Keratinocyte (primary cell): ENCODE data around the gene TPPP2. TPM values are rescaled to one million over a fixed set of nuclear protein-coding genes. Genes with fewer than 3 reads are reported as not detected.

Experiments used
- DNase-seq: peaks from one replicate; pipeline ENCODE4 v3.0.0-alpha.2; 2011; ENCODE audit warnings: low read depth, missing footprints, low spot score
- FAIRE-seq: peaks from 2 replicates; lab custom pipeline; 2011; peaks lifted over from hg19 to GRCh38; lab: Jason Lieb, UNC
- H2AFZ ChIP-seq: 2 replicates; pipeline ENCODE4 v1.6.0; 2012; ENCODE audit warnings: low read length, control low read depth, inconsistent platforms; ENCODE audit not compliant: control insufficient read depth
- H3K27ac ChIP-seq: 2 replicates; pipeline ENCODE4 v1.5.1; 2011; ENCODE audit warnings: low read length; ENCODE audit not compliant: control insufficient read depth, insufficient read depth
- H3K27me3 ChIP-seq: 3 replicates; pipeline ENCODE4 v1.6.0; 2011; ENCODE audit warnings: low read length; ENCODE audit not compliant: control insufficient read depth, insufficient read depth; ENCODE audit errors: extremely low read depth
- H3K36me3 ChIP-seq, 2 experiments: 2 replicates in 1 of 2; 3 replicates in 1 of 2; pipeline ENCODE4 v1.5.1; 2011; ENCODE audit warnings: low read length in 2 of 2, mild to moderate bottlenecking in 1 of 2; ENCODE audit not compliant: control insufficient read depth in 2 of 2, insufficient read depth in 2 of 2; ENCODE audit errors: extremely low read depth in 1 of 2
- H3K4me1 ChIP-seq: 3 replicates; pipeline ENCODE4 v1.5.1; 2011; ENCODE audit warnings: low read length; ENCODE audit not compliant: control insufficient read depth, insufficient read depth; ENCODE audit errors: extremely low read depth
- H3K4me2 ChIP-seq: 3 replicates; pipeline ENCODE4 v1.6.0; 2011; ENCODE audit warnings: low read depth, low read length; ENCODE audit not compliant: control insufficient read depth, insufficient read depth; ENCODE audit errors: extremely low read depth
- H3K4me3 ChIP-seq, 3 experiments: fragments of 200-600 bp in 1 of 3; sonication (generic) in 1 of 3; 2 replicates in 2 of 3; 3 replicates in 1 of 3; pipeline ENCODE4 v1.5.1; 2011 to 2016; ENCODE audit warnings: low read length in 3 of 3, mild to moderate bottlenecking in 3 of 3, control low read depth in 2 of 3, inconsistent platforms in 1 of 3, low read depth in 1 of 3, mixed read lengths in 1 of 3, mixed run types in 1 of 3, moderate library complexity in 1 of 3; ENCODE audit not compliant: control insufficient read depth in 2 of 3, insufficient read depth in 2 of 3; ENCODE audit errors: extremely low read depth in 1 of 3
- H3K79me2 ChIP-seq: 2 replicates; pipeline ENCODE4 v1.6.0; 2012; ENCODE audit warnings: low read length; ENCODE audit not compliant: control insufficient read depth, insufficient read depth
- H3K9ac ChIP-seq: 3 replicates; pipeline ENCODE4 v1.6.0; 2011; ENCODE audit warnings: low read length; ENCODE audit not compliant: control insufficient read depth, insufficient read depth; ENCODE audit errors: extremely low read depth
- H3K9me1 ChIP-seq: 3 replicates; pipeline ENCODE4 v1.6.0; 2011; ENCODE audit warnings: low read length; ENCODE audit not compliant: control insufficient read depth, insufficient read depth; ENCODE audit errors: extremely low read depth
- H3K9me3 ChIP-seq: 2 replicates; pipeline ENCODE4 v1.5.1; 2012; ENCODE audit warnings: low read depth, low read length; ENCODE audit not compliant: control insufficient read depth
- H4K20me1 ChIP-seq: 3 replicates; pipeline ENCODE4 v1.6.0; 2011; ENCODE audit warnings: low read length; ENCODE audit not compliant: control insufficient read depth, insufficient read depth; ENCODE audit errors: extremely low read depth
- EZH2 ChIP-seq: IDR thresholded peaks from one replicate; pipeline ENCODE4 v1.6.1; 2012; ENCODE audit warnings: inconsistent platforms, mild to moderate bottlenecking, low read length, moderate library complexity
- dilution Hi-C: fragments of 300-500 bp; cut with MboI; formaldehyde crosslinking; loops from one replicate; pipeline ENCODE4 v1.7.0; 2020; ENCODE audit warnings: low sequenced_read_pairs; ENCODE audit not compliant: extremely low pct_ligation_motif_present
- polyA plus RNA-seq, 5 experiments: library from polyadenylated mRNA; depleted of rRNA in 3 of 5; stranded (reverse) in 3 of 5; stranded (forward) in 1 of 5; unstranded in 1 of 5; fragments of >200 nt; gene quantifications; 1 replicate in 1 of 5; 2 replicates in 3 of 5; 3 replicates in 1 of 5; pipeline versions ENCODE4 v1.2.1 to v1.2.3, GENCODE V29; 2011 to 2012; ENCODE audit warnings: missing spikeins in 2 of 5, low read depth in 1 of 5, low replicate concordance in 1 of 5
- TF ChIP-seq, protein P1 (sequence below), 3 experiments: IDR thresholded peaks in 1 of 3; conservative IDR thresholded peaks in 1 of 3; optimal IDR thresholded peaks in 1 of 3; 2 replicates in 2 of 3; 3 replicates in 1 of 3; pipeline versions ENCODE3 to v1.5.1; 2011; ENCODE audit warnings: low read length in 3 of 3, mild to moderate bottlenecking in 3 of 3, moderate library complexity in 2 of 3, control low read depth in 1 of 3, inconsistent platforms in 1 of 3; ENCODE audit not compliant: insufficient read depth in 2 of 3; ENCODE audit errors: extremely low read depth in 1 of 3

Gene TPPP2
- polyA plus RNA-seq, 1 donor (not counting 4 experiments of a cell fraction or from before 2014, with no cell fraction given) = not detected

DNA sequence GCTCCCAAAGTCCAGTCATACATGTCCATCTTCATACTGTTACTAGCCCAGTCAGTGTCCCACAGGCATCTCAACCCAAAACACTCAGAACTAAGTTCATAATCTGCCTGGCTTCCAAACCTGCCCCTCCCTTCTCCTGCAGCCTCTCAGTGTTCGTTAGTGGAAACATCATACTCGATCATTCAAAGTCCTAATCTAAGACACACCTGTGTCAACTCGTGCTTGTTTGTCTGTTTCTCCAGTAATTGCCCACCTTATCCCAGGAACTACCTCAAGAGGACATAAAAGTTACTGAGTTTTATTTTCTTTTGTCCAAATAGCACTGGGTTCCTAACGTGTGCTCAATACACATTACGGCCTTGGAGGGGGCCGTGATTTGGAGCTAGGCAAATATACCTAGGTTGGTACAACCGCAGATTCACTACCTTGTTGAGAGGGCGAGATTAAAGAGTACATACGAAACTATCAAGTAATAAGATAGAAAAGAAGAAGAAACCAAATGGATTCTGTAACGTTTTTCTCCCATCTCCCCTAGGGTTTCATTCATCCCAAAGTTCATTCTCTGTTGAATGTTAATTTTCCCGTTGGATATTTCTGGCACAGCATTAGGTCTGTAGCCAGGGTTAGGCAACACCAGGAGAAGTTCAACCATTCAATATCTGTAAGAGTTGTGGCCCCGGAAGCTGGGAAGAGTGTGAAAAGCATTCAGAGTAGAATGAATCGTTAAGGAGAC is 30.8 kb downstream of the TPPP2 start:
- H3K4me2 ChIP-seq = no peak overlapping the region
- no peak for DNase-seq
- H3K9ac ChIP-seq = no peak overlapping the region
- H3K4me1 ChIP-seq = peaks cover 5% of the 10 kb centered on the region
- no peaks in the 10 kb centered on the region for H4K20me1 ChIP-seq
- no peaks in the 10 kb centered on the region for H3K36me3 ChIP-seq
- no peak overlapping the region for H3K4me3 ChIP-seq
- FAIRE-seq = no peak
- no peaks in the 10 kb centered on the region for H3K9me3 ChIP-seq
- H3K79me2 ChIP-seq = no peaks in the 10 kb centered on the region
- H3K27me3 ChIP-seq = no peaks in the 10 kb centered on the region
- H3K27ac ChIP-seq = no peak overlapping the region
- TF ChIP-seq EZH2 = no peak
- TF ChIP-seq, protein P1, sequence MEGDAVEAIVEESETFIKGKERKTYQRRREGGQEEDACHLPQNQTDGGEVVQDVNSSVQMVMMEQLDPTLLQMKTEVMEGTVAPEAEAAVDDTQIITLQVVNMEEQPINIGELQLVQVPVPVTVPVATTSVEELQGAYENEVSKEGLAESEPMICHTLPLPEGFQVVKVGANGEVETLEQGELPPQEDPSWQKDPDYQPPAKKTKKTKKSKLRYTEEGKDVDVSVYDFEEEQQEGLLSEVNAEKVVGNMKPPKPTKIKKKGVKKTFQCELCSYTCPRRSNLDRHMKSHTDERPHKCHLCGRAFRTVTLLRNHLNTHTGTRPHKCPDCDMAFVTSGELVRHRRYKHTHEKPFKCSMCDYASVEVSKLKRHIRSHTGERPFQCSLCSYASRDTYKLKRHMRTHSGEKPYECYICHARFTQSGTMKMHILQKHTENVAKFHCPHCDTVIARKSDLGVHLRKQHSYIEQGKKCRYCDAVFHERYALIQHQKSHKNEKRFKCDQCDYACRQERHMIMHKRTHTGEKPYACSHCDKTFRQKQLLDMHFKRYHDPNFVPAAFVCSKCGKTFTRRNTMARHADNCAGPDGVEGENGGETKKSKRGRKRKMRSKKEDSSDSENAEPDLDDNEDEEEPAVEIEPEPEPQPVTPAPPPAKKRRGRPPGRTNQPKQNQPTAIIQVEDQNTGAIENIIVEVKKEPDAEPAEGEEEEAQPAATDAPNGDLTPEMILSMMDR (optimal IDR thresholded peaks at IDR 0.05 in 1 of 3, IDR thresholded peaks at IDR 0.05 in 1 of 3, conservative IDR thresholded peaks at IDR 0.05 in 1 of 3; ENCODE audit: extremely low read depth in 1 of 3, insufficient read depth in 2 of 3, low read length in 3 of 3) = no peak
- dilution Hi-C loops = no loop called here
- no peak overlapping the region for H2AFZ ChIP-seq
- H3K9me1 ChIP-seq = no peaks in the 10 kb centered on the region

DNA sequence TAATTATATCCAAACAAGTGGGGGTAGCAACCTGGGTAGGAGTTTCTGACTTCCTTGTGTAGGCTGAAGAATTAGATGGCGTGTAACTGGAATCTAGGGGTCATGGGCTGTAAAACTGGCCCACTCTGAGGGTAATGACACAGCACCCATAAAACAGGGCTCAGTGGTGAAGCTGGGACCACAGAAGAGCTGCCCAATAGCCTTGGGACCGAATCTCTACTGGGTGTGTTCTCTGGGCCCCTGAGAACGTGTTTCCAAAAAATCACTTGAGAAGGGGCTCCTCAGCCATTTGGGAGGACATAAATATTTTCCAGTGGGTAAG is 31.3 kb downstream of the TPPP2 start:
- H3K4me3 ChIP-seq = no peak overlapping the region
- FAIRE-seq (no peak), DNase-seq (no peak)
- H3K36me3 ChIP-seq = no peaks in the 10 kb centered on the region
- no peaks in the 10 kb centered on the region for H3K27me3 ChIP-seq
- no peak overlapping the region for H3K4me2 ChIP-seq
- dilution Hi-C loops = no loop called here
- H4K20me1 ChIP-seq = no peaks in the 10 kb centered on the region
- no peak overlapping the region for H2AFZ ChIP-seq
- no peaks in the 10 kb centered on the region for H3K79me2 ChIP-seq
- no peak overlapping the region for H3K9ac ChIP-seq
- H3K9me1 ChIP-seq = no peaks in the 10 kb centered on the region
- no peak overlapping the region for H3K27ac ChIP-seq
- TF ChIP-seq EZH2 = no peak
- TF ChIP-seq, protein P1 (optimal IDR thresholded peaks at IDR 0.05 in 1 of 3, IDR thresholded peaks at IDR 0.05 in 1 of 3, conservative IDR thresholded peaks at IDR 0.05 in 1 of 3; ENCODE audit: extremely low read depth in 1 of 3, insufficient read depth in 2 of 3, low read length in 3 of 3) = no peak
- H3K4me1 ChIP-seq = peaks cover 5% of the 10 kb centered on the region
- no peaks in the 10 kb centered on the region for H3K9me3 ChIP-seq
